GM23338 (cell line): Measurements from ENCODE around the gene PRTFDC1. TPM values are rescaled to one million over a fixed set of nuclear protein-coding genes. Genes with fewer than 3 reads are reported as not detected.
A peak's percentile ranks its signal among the peaks of the same experiment; 100 is the strongest.
"Not testable (repeated sequence)": the region's sequence is repeated elsewhere in the genome, so short reads cannot be mapped to it uniquely, and the experiment has no call there.

Experiments used
- ATAC-seq: fragments of 200-7000 bp; cut with Tn5 transposase; 3 replicates; pipeline ENCODE4 v1.9.1; 2020
- DNase-seq: peaks from one replicate; pipeline ENCODE4 v3.0.0-alpha.2; 2015; ENCODE audit warnings: low spot score
- H2AFZ ChIP-seq: fragments of 200-600 bp; sonication (generic); 2 replicates; pipeline ENCODE4 v1.8.0; 2016; ENCODE audit warnings: antibody characterized with exemption, mild to moderate bottlenecking, moderate library complexity
- H3F3A ChIP-seq: fragments of 200-600 bp; sonication (generic); replicated peaks from 2 replicates; pipeline ENCODE4 v1.8.0; 2017; ENCODE audit warnings: antibody characterized with exemption, mixed run types, low read depth
- H3K27ac ChIP-seq: fragments of 200-600 bp; sonication (generic); 2 replicates; pipeline ENCODE4 v1.6.1; 2016; ENCODE audit warnings: low read depth
- H3K27me3 ChIP-seq: fragments of 200-600 bp; sonication (generic); 2 replicates; pipeline ENCODE4 v1.8.0; 2016; ENCODE audit warnings: mild to moderate bottlenecking, mixed run types, moderate library complexity; ENCODE audit not compliant: insufficient read depth
- H3K36me3 ChIP-seq: fragments of 200-600 bp; sonication (generic); 2 replicates; pipeline ENCODE4 v1.8.0; 2016; ENCODE audit warnings: mild to moderate bottlenecking; ENCODE audit not compliant: insufficient read depth
- H3K4me1 ChIP-seq: fragments of 200-600 bp; sonication (generic); 2 replicates; pipeline ENCODE4 v1.8.0; 2016; ENCODE audit warnings: mild to moderate bottlenecking, moderate library complexity; ENCODE audit not compliant: insufficient read depth
- H3K4me2 ChIP-seq: fragments of 200-600 bp; sonication (generic); 2 replicates; pipeline ENCODE4 v1.7.1; 2017; ENCODE audit warnings: mixed run types
- H3K4me3 ChIP-seq: fragments of 200-600 bp; sonication (generic); 2 replicates; pipeline ENCODE4 v1.6.1; 2016; ENCODE audit warnings: mixed run types
- H3K79me2 ChIP-seq: fragments of 200-600 bp; sonication (generic); replicated peaks from 2 replicates; pipeline ENCODE4 v1.8.0; 2017; ENCODE audit warnings: mild to moderate bottlenecking; ENCODE audit not compliant: insufficient read depth
- H3K9me2 ChIP-seq: fragments of 200-600 bp; sonication (generic); 2 replicates; pipeline ENCODE4 v1.8.0; 2017; ENCODE audit not compliant: insufficient read depth
- H4K20me1 ChIP-seq: fragments of 200-600 bp; sonication (generic); replicated peaks from 2 replicates; pipeline ENCODE4 v1.8.0; 2017; ENCODE audit warnings: mild to moderate bottlenecking; ENCODE audit not compliant: insufficient read depth
- H3K27ac Mint-ChIP-seq: 2 replicates; pipeline ENCODE4 v1.8.0; 2020; ENCODE audit warnings: inconsistent platforms, mild to moderate bottlenecking, moderate library complexity, mixed read lengths
- H3K27me3 Mint-ChIP-seq: 3 replicates; pipeline ENCODE4 v1.8.0; 2022; ENCODE audit warnings: low read depth, mild to moderate bottlenecking, moderate library complexity, mixed read lengths, inconsistent platforms; ENCODE audit not compliant: insufficient read depth, poor library complexity
- H3K36me3 Mint-ChIP-seq: 3 replicates; pipeline ENCODE4 v1.8.0; 2021; ENCODE audit warnings: low read depth, mild to moderate bottlenecking, inconsistent platforms, moderate library complexity, mixed read lengths
- H3K4me1 Mint-ChIP-seq: 3 replicates; pipeline ENCODE4 v1.8.0; 2020; ENCODE audit warnings: mild to moderate bottlenecking, inconsistent platforms, mixed read lengths
- H3K4me3 Mint-ChIP-seq: 3 replicates; pipeline ENCODE4 v1.8.0; 2021; ENCODE audit warnings: moderate library complexity, mild to moderate bottlenecking, inconsistent platforms, mixed read lengths
- H3K9me3 Mint-ChIP-seq: 3 replicates; pipeline ENCODE4 v1.8.0; 2020; ENCODE audit warnings: moderate library complexity, mild to moderate bottlenecking, inconsistent platforms, mixed read lengths
- CREB1 ChIP-seq: fragments of 250-450 bp; sonication (Bioruptor Pico); IDR thresholded peaks from 2 replicates; pipeline ENCODE4 v1.5.0; 2020; ENCODE audit warnings: low read depth, mild to moderate bottlenecking, moderate library complexity
- CTCF ChIP-seq, 2 experiments: fragments of 200-600 bp in 1 of 2; sonication (generic) in 1 of 2; conservative IDR thresholded peaks; 2 replicates each; pipeline versions ENCODE4 v1.5.1 to v1.6.1; 2016 to 2017; ENCODE audit warnings: antibody characterized with exemption in 2 of 2, low read depth in 2 of 2, mild to moderate bottlenecking in 2 of 2, moderate library complexity in 1 of 2
- ETS1 ChIP-seq: IDR thresholded peaks from 2 replicates; pipeline ENCODE4 v1.6.1; 2016; ENCODE audit warnings: antibody characterized with exemption
- EZH2 ChIP-seq: fragments of 200-600 bp; sonication (generic); IDR thresholded peaks from one replicate; pipeline ENCODE4 v1.8.0; 2017; ENCODE audit warnings: antibody characterized with exemption, mild to moderate bottlenecking, low read depth; ENCODE audit not compliant: unreplicated experiment
- EZH2phosphoT487 ChIP-seq: fragments of 200-600 bp; sonication (generic); IDR thresholded peaks from one replicate; pipeline ENCODE4 v1.8.1; 2018; ENCODE audit warnings: antibody characterized with exemption; ENCODE audit not compliant: unreplicated experiment
- JUNB ChIP-seq: IDR thresholded peaks from one replicate; pipeline ENCODE4 v1.6.1; 2016; ENCODE audit warnings: antibody characterized with exemption; ENCODE audit not compliant: unreplicated experiment
- NANOG ChIP-seq: IDR thresholded peaks from 2 replicates; pipeline ENCODE4 v1.6.1; 2016; ENCODE audit warnings: antibody characterized with exemption, borderline replicate concordance
- POLR2AphosphoS5 ChIP-seq: IDR thresholded peaks from 2 replicates; pipeline ENCODE4 v1.6.1; 2016; ENCODE audit warnings: antibody characterized with exemption, low read depth
- STAT1 ChIP-seq: IDR thresholded peaks from one replicate; pipeline ENCODE4 v1.6.1; 2016; ENCODE audit warnings: antibody characterized with exemption; ENCODE audit not compliant: unreplicated experiment
- ZNF114 ChIP-seq: fragments of 250-450 bp; sonication (Bioruptor Pico); IDR thresholded peaks from 2 replicates; pipeline ENCODE4 v1.5.0; 2020; ENCODE audit warnings: mild to moderate bottlenecking, moderate library complexity
- ZNF462 ChIP-seq: fragments of 250-450 bp; sonication (Bioruptor Pico); IDR thresholded peaks from 2 replicates; pipeline ENCODE4 v1.5.0; 2020; ENCODE audit warnings: mild to moderate bottlenecking, moderate library complexity
- polyA plus RNA-seq: library from polyadenylated mRNA; unstranded; fragments of >200 nt; fragmentation: Nextera tagmentation; extraction: Ambion mirVana; gene quantifications from 2 replicates; pipeline ENCODE4 v1.2.1, GENCODE V29; 2016
- total RNA-seq: library from RNA; depleted of rRNA; stranded (reverse); fragments of >200 nt; shearing (Covaris generic); gene quantifications from 2 replicates; pipeline ENCODE4 v1.2.3, GENCODE V29; 2014

PRTFDC1 gene
- total and polyA plus RNA-seq, 2 experiments from 2014 or later, result 7.9 to 9.1 TPM

- no peak for TF ChIP-seq ETS1
- no peak for TF ChIP-seq STAT1
- no peak for TF ChIP-seq CTCF (conservative IDR thresholded peaks at IDR 0.05; ENCODE audit: low read depth in 2 of 2)
- no peak for TF ChIP-seq POLR2AphosphoS5
- TF ChIP-seq NANOG, result no peak
- TF ChIP-seq JUNB, result no peak
- no peak for TF ChIP-seq CREB1 (CRISPR knock-in tag)
- no peak for TF ChIP-seq EZH2phosphoT487
- no peak for TF ChIP-seq ZNF462 (CRISPR knock-in tag)
- no peak for TF ChIP-seq ZNF114 (CRISPR knock-in tag)
- no peak for TF ChIP-seq EZH2
- H3K4me1 Mint-ChIP-seq, result peaks cover 27% of the 10 kb centered on the region
- Histone ChIP-seq H2AFZ (no peak overlapping the region), H3K79me2 (no peaks in the 10 kb centered on the region), H4K20me1 (no peaks in the 10 kb centered on the region), H3K36me3 (no peaks in the 10 kb centered on the region), H3K27me3 (no peaks in the 10 kb centered on the region), H3K27ac (no peak overlapping the region), H3F3A (peaks cover 9% of the 10 kb centered on the region; the same call in 1 of the 2 replicates), H3K4me2 (no peak overlapping the region), H3K9me2 (no peaks in the 10 kb centered on the region), H3K4me1 (peaks cover 15% of the 10 kb centered on the region), H3K4me3 (no peak overlapping the region)
- no peak for ATAC-seq
- H3K4me3 Mint-ChIP-seq, result no peak overlapping the region
- no peaks in the 10 kb centered on the region for H3K36me3 Mint-ChIP-seq
- peak overlapping the region; percentile 25; the same call in 1 of the 2 replicates for H3K27ac Mint-ChIP-seq
- H3K9me3 Mint-ChIP-seq, result no peaks in the 10 kb centered on the region
- no peak for DNase-seq
- peaks cover 6% of the 10 kb centered on the region for H3K27me3 Mint-ChIP-seq
These were observed 5.8 kb upstream of the PRTFDC1 start for GRCh38 chr10:24958091-24958720.

- H3K4me1 ChIP-seq, result peaks cover 15% of the 10 kb centered on the region
- not testable (repeated sequence) for H2AFZ ChIP-seq, H3K79me2 ChIP-seq, DNase-seq, H4K20me1 ChIP-seq, H3K9me2 ChIP-seq, H3K36me3 Mint-ChIP-seq, H3K4me2 ChIP-seq, H3K36me3 ChIP-seq, H3K27me3 ChIP-seq, ATAC-seq, H3K27ac Mint-ChIP-seq, H3K4me3 ChIP-seq, H3K4me3 Mint-ChIP-seq, H3K27ac ChIP-seq, H3K9me3 Mint-ChIP-seq
- Mint-ChIP-seq H3K4me1 (peaks cover 28% of the 10 kb centered on the region), H3K27me3 (peaks cover 10% of the 10 kb centered on the region)
- peaks cover 11% of the 10 kb centered on the region; the same call in 1 of the 2 replicates for H3F3A ChIP-seq
These were observed 5.2 kb upstream of the PRTFDC1 start for GRCh38 chr10:24957624-24958051.
